Kidney (tissue), 14 donors: ENCODE measurements around the gene HOXA5. TPM values are rescaled to one million over a fixed set of nuclear protein-coding genes. Genes with fewer than 3 reads are reported as not detected.
A peak's percentile ranks its signal among the peaks of the same experiment; 100 is the strongest.

Experiments used
- DNase-seq, 5 donors: peaks; one replicate each; pipeline ENCODE4 v3.0.0-alpha.2; 2013 to 2020
- FAIRE-seq: peaks from 2 replicates; lab custom pipeline; 2012; peaks lifted over from hg19 to GRCh38; lab: Jason Lieb, UNC
- H3K27ac ChIP-seq, 2 donors: one replicate each; pipeline ENCODE4 v1.7.0; 2013; ENCODE audit warnings: low read depth in 2 of 2, low read length in 2 of 2, inconsistent platforms in 1 of 2
- H3K27me3 ChIP-seq: one replicate; pipeline ENCODE4 v1.7.1; 2013; ENCODE audit warnings: low read length, inconsistent platforms; ENCODE audit not compliant: control insufficient read depth, insufficient read depth
- H3K36me3 ChIP-seq, 3 donors: one replicate each; pipeline versions ENCODE4 v1.7.0 to v1.7.1; 2013; ENCODE audit warnings: low read length in 3 of 3, control low read depth in 1 of 3, inconsistent platforms in 1 of 3; ENCODE audit not compliant: insufficient read depth in 3 of 3, control insufficient read depth in 2 of 3
- H3K4me1 ChIP-seq, 3 donors: one replicate each; pipeline versions ENCODE4 v1.7.0 to v1.7.1; 2013; ENCODE audit warnings: low read length in 3 of 3, inconsistent platforms in 1 of 3, low read depth in 1 of 3; ENCODE audit not compliant: control insufficient read depth in 2 of 3, insufficient read depth in 2 of 3
- H3K4me3 ChIP-seq, 3 donors: one replicate each; pipeline versions ENCODE4 v1.7.0 to v1.8.1; 2013; ENCODE audit warnings: low read length in 3 of 3, control low read depth in 1 of 3, inconsistent platforms in 1 of 3
- H3K9ac ChIP-seq, 3 donors: one replicate each; pipeline versions ENCODE4 v1.7.0 to v1.7.1; 2013; ENCODE audit warnings: low read length in 3 of 3, control low read depth in 1 of 3, inconsistent platforms in 1 of 3
- H3K9me3 ChIP-seq, 3 donors: one replicate each; pipeline versions ENCODE4 v1.7.0 to v1.7.1; 2013; ENCODE audit warnings: low read length in 3 of 3, control low read depth in 1 of 3, inconsistent platforms in 1 of 3; ENCODE audit not compliant: control insufficient read depth in 2 of 3, insufficient read depth in 1 of 3
- CTCF ChIP-seq: IDR thresholded peaks from 3 replicates; pipeline ENCODE4 v1.5.1; 2012; ENCODE audit warnings: mild to moderate bottlenecking, moderate library complexity, borderline replicate concordance; ENCODE audit not compliant: insufficient read depth; ENCODE audit errors: extremely low read depth
- intact Hi-C: fragments of 100-400 bp; cut with DNase I; formaldehyde crosslinking; loops from one replicate; pipeline ENCODE4 v1.11.1; 2022
- microRNA-seq: library from miRNA; unstranded; fragments of <30 nt; microRNA quantifications from one replicate; pipeline ENCODE4 v1.2.0, GENCODE V29; 2020
- polyA plus RNA-seq: library from polyadenylated mRNA; stranded (reverse); fragments of 350-450 nt; fragmentation: Illumina TruSeq; extraction: RNeasy Lipid Tissue Mini Kit (QIAGEN cat#74804); gene quantifications from one replicate; pipeline ENCODE4 v1.2.3, GENCODE V29; 2014; ENCODE audit warnings: low read depth, low replicate concordance; ENCODE audit not compliant: insufficient read depth
- total RNA-seq: library from RNA; stranded (reverse); fragmentation: NEBNext Ultra II Directional; extraction: Animal tissue kit (Norgen Biotek cat#: 25700); gene quantifications from one replicate; pipeline ENCODE4 v1.2.1, GENCODE V29; 2021
- donor health status: control.
- donor health status: control.
- donor health status: control.
- donor health status: control.
- donor health status: control.
- donor health status: DM: yes; HTN: yes; CAD: no.
- donor health status: Normal renal cell carcinoma (clear cell type).

The HOXA5 gene
- total and polyA plus RNA-seq, 2 donors from 2014 or later = 19.4 to 38.0 TPM

- Histone ChIP-seq H3K4me1 (peaks cover 0 to 4% (median 3%) of the 10 kb centered on the region in 3 donors), H3K9me3 (no peaks in the 10 kb centered on the region), H3K9ac (no peak overlapping the region), H3K36me3 (no peaks in the 10 kb centered on the region), H3K27ac (peak overlapping the region in 1 of 2 donors; percentile 48), H3K4me3 (no peak overlapping the region), H3K27me3 (peaks cover 10% of the 10 kb centered on the region)
- intact Hi-C loops = no loop called here
- DNase-seq = peak in 3 of 5 donors; percentile 57 to 86 (median 83)
- no peak for TF ChIP-seq CTCF
- no peak for FAIRE-seq
Observed at GRCh38 chr7:27091941-27092818, 51.3 kb downstream of the HOXA5 start.

GRCh38 chr7:27091105-27091504 lies 52.4 kb downstream of the HOXA5 start:
- no peak for TF ChIP-seq CTCF
- Histone ChIP-seq H3K9me3 (no peaks in the 10 kb centered on the region), H3K36me3 (no peaks in the 10 kb centered on the region), H3K9ac (no peak overlapping the region), H3K27ac (no peak overlapping the region), H3K27me3 (peaks cover 10% of the 10 kb centered on the region), H3K4me3 (no peak overlapping the region), H3K4me1 (peaks cover 0 to 3% (median 2%) of the 10 kb centered on the region in 3 donors)
- FAIRE-seq (no peak), DNase-seq (peak in 2 of 5 donors; percentile 47 to 56)
- intact Hi-C loops = no loop called here

Small RNA genes within 50 kb of the gene (microRNA-seq; reads per million reads assigned to microRNA genes)
- gene MIR196B = 2,648 reads per million, percentile 86 among the genes with 10 or more reads in this experiment

Other genes starting within 250 kb of the HOXA5 start
- gene HOXA1, start 47.7 kb downstream of the HOXA5 start, total RNA-seq = 2.4 TPM
- gene HOXA1, start 47.7 kb downstream of the HOXA5 start, polyA plus RNA-seq = 1.1 TPM
- gene HOXA2, start 41.0 kb downstream of the HOXA5 start, total RNA-seq = 2.9 TPM
- 1.3 TPM for gene HOXA2, start 41.0 kb downstream of the HOXA5 start, polyA plus RNA-seq
- gene HOXA4, start 12.9 kb downstream of the HOXA5 start, total RNA-seq = 11.2 TPM
- 13.0 TPM for gene HOXA4, start 12.9 kb downstream of the HOXA5 start, polyA plus RNA-seq
- gene HOXA6, start 4.1 kb upstream of the HOXA5 start, total RNA-seq = 22.0 TPM
- 1.1 TPM for gene HOXA6, start 4.1 kb upstream of the HOXA5 start, polyA plus RNA-seq
- 21.2 TPM for gene HOXA3, start 8.9 kb upstream of the HOXA5 start, total RNA-seq
- gene HOXA3, start 8.9 kb upstream of the HOXA5 start, polyA plus RNA-seq = 6.3 TPM
- gene HOXA7, start 13.0 kb upstream of the HOXA5 start, total RNA-seq = 31.3 TPM
- gene HOXA7, start 13.0 kb upstream of the HOXA5 start, polyA plus RNA-seq = 23.8 TPM
- gene HOXA9, start 21.9 kb upstream of the HOXA5 start, total RNA-seq = 36.8 TPM
- 36.7 TPM for gene HOXA9, start 21.9 kb upstream of the HOXA5 start, polyA plus RNA-seq
- gene HOXA10, start 30.6 kb upstream of the HOXA5 start, total RNA-seq = 16.3 TPM
- gene HOXA10, start 30.6 kb upstream of the HOXA5 start, polyA plus RNA-seq = 17.9 TPM
- gene HOXA11, start 41.6 kb upstream of the HOXA5 start, total RNA-seq = 5.2 TPM
- gene HOXA11, start 41.6 kb upstream of the HOXA5 start, polyA plus RNA-seq = 5.5 TPM
- gene HOXA13, start 56.4 kb upstream of the HOXA5 start, total RNA-seq = 0.44 TPM
- gene HOXA13, start 56.4 kb upstream of the HOXA5 start, polyA plus RNA-seq = 0.17 TPM
- not detected for gene EVX1, start 99.1 kb upstream of the HOXA5 start, total RNA-seq
- 0.62 TPM for gene EVX1, start 99.1 kb upstream of the HOXA5 start, polyA plus RNA-seq